ENCODE measurements around the gene ZNF714.

DNA sequence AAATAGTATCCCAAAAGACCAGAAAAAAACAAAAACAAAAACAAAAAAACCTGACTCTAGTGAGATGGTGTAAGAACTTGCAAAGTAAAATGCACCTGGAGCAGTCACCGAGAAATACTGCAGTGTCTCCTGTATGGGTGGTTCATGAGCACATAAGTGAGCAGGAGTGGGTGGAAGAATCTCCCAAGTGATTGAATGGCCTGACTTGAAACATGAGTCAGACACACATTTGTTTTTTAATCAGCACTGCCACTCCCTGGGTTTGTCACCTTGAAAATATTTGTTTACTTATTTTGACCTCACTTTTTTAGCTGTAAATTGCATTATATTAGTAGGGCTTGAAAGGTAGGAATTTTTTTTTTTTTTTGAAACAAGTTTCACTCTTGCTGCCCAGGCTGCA lies 61.9 kb downstream of the ZNF714 start:
- TF ChIP-seq, protein P1, sequence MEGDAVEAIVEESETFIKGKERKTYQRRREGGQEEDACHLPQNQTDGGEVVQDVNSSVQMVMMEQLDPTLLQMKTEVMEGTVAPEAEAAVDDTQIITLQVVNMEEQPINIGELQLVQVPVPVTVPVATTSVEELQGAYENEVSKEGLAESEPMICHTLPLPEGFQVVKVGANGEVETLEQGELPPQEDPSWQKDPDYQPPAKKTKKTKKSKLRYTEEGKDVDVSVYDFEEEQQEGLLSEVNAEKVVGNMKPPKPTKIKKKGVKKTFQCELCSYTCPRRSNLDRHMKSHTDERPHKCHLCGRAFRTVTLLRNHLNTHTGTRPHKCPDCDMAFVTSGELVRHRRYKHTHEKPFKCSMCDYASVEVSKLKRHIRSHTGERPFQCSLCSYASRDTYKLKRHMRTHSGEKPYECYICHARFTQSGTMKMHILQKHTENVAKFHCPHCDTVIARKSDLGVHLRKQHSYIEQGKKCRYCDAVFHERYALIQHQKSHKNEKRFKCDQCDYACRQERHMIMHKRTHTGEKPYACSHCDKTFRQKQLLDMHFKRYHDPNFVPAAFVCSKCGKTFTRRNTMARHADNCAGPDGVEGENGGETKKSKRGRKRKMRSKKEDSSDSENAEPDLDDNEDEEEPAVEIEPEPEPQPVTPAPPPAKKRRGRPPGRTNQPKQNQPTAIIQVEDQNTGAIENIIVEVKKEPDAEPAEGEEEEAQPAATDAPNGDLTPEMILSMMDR (conservative IDR thresholded peaks at IDR 0.05; ENCODE audit: low read depth, low read length) = no peak
- no peak for TF ChIP-seq EZH2phosphoT487 (IDR thresholded peaks at IDR 0.05; ENCODE audit: borderline replicate concordance, low read length)
- TF ChIP-seq EZH2 (IDR thresholded peaks at IDR 0.05; ENCODE audit: low read length, unreplicated experiment) = no peak

Data from PC-3 (cell line).